Stimulated activated CD8-positive, alpha-beta memory T cell treated with anti-CD3 and anti-CD28 coated beads, Interleukin-4, amount 100 ng/mL, for 48 hours (primary cell): ENCODE measurements around the gene PIGM.
"Not testable (repeated sequence)": the region's sequence is repeated elsewhere in the genome, so short reads cannot be mapped to it uniquely, and the experiment has no call there.

Experiments used
- DNase-seq: peaks from one replicate; pipeline ENCODE4 v3.0.0-alpha.2; 2020

PIGM gene

GRCh38 chr1:160058087-160058486 lies 26.3 kb upstream of the PIGM start:
- no peak for DNase-seq

DNA sequence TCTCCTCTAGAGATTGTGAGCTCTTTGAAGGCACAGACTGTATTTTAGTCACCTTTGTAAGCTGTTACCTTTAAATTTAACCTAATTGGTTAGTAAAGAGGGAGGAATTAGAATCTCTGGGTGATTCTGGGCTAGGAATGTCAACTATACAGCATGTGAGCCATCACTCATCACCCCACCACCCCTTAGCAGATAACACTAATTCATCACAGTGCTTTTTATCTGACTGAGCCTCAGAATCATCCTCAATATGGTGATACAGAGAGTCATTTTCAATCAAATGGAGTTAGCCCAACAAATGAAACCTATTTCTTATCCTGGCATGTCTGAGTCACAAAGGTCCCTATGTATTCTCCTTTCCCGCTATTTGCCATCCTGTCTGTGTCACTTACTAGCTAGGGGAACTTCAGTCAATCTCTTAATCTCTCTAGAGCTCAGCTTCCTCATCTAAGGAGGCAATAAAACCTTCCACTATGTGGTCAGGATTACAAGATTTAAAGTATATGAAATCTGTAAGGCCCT lies 24.9 kb upstream of the PIGM start:
- no peak for DNase-seq

DNA sequence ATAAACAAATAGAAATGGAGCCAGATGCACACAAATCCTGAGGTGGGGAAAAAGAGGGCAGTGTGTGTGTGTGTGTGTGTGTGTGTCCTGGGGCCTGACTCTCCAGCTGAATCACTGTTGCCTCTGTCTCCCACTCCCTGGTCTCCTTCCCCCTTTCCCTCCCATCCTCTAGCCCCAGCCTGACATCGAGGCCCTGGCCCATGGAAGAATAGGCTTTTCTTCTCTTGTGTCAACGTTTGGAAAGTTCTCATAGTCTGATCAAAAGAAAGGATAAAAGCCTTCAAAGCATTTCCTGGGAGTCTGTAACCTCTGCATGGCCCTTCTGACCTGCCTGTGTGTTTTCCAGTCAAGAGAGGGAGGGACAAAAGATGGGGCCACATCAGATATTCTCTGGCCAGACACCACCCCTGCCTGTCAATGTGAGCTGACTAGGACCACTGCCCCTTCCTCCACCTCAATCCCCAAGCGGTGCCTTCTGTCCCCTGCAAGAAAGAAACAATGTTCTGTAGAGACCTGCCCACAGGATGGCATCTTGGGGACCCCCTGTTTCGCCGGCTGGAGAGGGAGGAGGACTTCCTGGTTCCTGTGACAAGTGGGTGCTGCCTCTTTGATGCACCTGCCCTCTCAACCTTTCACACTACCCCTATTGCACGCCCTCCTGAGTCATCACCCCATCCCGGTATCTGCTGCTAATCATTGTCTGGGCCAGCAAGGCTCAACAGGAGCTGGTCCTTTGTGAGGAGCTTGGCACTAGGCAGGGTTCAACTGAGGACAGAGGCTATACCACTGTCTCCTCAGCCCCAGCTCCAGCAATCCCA lies 22.0 kb upstream of the PIGM start:
- no peak for DNase-seq

DNA sequence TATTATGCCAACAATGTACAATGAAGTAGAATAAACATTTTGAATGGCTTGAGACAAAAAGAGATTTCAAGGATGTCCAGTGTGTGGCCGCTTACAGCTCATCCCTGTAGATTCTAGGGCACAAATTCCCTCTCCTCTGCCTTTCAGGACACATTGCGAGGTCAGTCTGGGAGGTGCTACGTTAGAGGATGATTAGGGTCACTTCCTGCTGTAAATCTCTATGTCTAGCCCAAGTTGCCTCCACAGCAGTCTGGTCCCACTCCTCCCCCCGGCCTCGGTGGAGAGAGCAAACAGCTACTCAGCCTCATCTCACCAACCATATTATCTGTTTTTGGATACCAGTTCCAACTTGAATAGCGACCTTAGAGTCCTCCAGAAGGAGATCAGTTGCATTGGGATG lies 21.1 kb upstream of the PIGM start:
- DNase-seq = no peak

DNA sequence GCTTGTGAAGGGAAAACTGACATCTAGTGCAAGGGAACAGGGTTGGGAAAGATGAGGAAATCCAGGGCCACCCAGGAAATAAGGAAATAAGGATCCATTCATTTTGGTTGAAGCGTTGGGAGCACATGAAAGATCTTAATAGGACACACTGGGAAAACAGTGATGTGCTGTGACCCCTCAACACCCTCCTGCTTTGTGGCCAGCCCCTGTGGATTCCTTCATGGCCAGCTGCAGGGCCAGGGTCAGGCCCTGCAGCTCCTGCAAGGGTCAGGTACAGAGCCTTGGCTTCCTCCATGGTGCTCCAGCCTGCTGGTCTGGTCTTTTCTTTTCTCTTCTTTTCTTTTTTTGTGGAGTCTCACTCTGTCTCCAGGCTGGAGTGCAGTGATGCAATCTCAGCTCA lies 18.8 kb upstream of the PIGM start:
- DNase-seq = no peak

- not testable (repeated sequence) for DNase-seq
These were observed 18.4 kb upstream of the PIGM start for GRCh38 chr1:160050182-160050581.

DNA sequence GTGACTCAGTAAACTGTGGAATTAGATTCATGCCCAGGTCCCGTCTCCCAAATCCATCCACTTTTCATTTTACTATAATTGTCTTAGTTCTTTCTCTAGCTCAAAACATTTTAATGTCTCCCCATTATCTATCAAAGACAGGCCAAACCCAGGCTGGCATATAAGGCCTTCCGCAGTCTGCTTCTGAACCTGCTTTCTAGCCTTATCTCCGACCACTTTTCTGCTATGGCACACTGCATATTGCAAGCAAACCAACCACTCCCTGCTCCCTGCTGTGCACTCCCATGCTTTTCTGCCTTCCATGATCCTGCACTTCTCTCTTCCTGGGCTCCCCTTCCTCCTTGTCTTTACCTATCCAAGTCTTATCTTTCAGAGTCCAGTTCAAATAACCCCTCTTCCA lies 17.3 kb upstream of the PIGM start:
- no peak for DNase-seq

- no peak for DNase-seq
These were observed 16.5 kb upstream of the PIGM start for GRCh38 chr1:160048335-160048734.

GRCh38 chr1:160047111-160047991 lies 15.6 kb upstream of the PIGM start:
- no peak for DNase-seq

- peak; percentile 53 for DNase-seq
These were observed 14.8 kb upstream of the PIGM start for GRCh38 chr1:160046494-160047110.

GRCh38 chr1:160045653-160046052 lies 13.9 kb upstream of the PIGM start:
- no peak for DNase-seq

- no peak for DNase-seq
These were observed 11.8 kb upstream of the PIGM start for GRCh38 chr1:160043543-160043942.

- no peak for DNase-seq
These were observed 8.7 kb upstream of the PIGM start for GRCh38 chr1:160040476-160040875.

DNA sequence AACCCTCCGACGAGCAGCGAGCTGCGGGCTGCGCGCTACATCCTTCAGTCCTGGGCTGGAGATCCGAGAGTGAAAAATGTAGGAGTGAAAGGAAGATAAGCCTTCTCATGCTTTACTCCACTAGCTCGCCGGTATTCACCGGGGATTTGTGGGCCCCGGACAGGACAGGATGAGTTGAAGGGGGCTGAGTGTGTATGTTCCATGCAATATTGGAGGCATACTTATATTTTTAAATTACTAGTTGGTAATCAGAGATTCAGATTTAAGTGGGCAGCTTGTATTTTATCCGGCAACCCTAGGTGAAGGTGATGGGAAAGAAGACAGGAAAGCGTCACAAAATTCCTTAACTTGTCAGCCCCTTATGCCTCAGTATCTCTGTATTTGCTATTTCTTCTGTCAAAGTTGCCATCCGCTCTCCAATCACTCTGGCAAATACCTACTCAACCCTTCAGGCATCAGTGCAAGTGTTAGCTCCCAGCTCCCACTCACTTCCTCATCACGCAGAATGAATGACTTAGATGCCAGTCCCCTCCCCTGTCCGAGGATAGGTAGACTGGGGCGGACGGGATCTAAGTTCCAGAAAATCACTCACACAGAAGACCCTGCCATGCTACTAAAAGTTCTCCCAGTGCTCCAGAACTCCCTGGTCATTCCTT lies 503 bp upstream of the PIGM start:
- no peak for DNase-seq

DNA sequence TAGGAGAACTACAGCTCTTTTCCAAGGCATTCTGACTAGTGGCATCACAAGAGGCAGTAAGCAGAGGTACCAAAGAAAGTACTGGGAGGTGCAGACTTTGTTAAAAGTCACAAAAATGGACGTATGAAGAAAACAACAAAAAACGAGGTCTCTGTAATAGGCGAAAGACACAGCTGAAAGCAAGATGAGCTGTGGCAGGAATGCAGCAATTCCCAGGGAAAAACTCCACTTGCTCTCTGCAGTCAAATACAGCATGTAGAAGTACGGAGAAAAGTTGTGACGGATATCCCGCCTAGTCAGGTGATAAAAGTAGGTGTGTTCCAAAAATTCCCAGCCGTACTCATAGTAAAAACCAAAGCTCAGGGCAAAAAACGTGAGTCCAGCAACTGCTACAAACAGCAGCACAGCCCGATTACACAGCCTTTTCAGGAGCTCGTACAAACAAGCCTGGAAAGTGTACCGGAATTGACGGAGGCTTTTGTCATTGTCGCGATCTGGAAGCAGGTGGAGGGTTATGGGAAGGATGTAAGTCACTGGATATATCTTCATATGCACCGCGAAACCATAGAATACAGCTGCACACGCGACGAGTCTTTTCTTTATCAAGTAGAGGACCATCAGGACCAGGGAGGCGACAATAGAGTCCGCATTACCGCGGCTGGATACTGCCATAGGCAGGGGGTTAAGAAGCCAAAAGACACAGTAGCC lies 979 bp downstream of the PIGM start:
- DNase-seq = peak; percentile 32

GRCh38 chr1:160028426-160028825 lies 3.4 kb downstream of the PIGM start:
- no peak for DNase-seq

DNA sequence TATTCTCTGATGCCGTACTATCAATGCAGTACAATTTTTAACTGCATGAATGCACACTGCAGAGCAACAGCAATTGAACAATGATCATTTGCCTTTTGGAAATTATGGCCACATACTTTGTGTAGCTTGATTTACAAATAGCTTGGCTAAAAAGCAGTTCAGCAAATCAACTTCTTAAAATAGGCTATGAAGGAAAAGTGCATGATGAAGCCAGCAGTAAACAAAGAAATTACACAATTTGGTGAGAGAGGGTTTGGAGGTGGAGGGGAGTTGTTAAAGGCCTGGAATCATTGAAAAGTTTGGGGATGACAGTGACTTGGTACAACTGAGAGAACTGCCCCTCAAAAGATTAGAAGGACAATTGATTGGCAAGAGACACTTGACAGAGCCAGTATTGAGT lies 6.5 kb downstream of the PIGM start:
- DNase-seq = no peak

- DNase-seq = no peak
These were observed 7.4 kb downstream of the PIGM start for GRCh38 chr1:160024195-160024905.

GRCh38 chr1:160022330-160023310 lies 9.2 kb downstream of the PIGM start:
- DNase-seq = no peak

DNA sequence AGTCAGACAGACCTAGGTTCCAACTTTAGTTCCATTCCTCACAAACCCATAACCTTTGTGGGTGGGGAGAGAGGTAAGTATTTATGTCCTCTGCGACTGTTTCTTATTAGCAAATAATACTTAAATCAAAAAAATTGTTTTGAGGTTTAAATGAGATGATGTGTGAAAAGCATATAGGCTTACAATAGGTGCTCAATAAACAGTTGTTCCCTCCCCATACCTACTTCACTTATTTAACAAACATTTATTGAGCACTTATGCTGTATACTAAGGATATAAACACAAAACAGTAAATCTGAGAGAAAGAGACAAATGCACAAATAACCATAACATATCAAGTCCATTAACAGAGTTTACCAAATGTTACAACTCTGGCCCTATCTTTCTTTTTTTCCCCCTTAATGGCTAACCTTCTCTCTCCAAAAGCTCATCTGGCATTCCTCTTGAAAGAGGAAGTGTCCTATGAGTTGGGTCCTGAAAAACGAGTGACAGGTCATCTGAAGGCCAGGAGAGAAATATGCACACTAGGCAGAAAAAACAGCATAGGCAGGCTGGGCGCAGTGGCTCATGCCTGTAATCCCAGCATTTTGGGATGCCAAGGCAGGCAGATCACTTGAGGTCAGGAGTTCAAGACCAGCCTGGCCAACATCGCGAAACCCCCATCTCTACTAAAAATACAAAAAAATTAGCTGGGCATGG lies 10.3 kb downstream of the PIGM start:
- DNase-seq = no peak
